Uterus (tissue), 4 donors: Measurements from ENCODE around the gene PLEKHH1. TPM values are rescaled to one million over a fixed set of nuclear protein-coding genes. Genes with fewer than 3 reads are reported as not detected.
"Not testable (repeated sequence)": the region's sequence is repeated elsewhere in the genome, so short reads cannot be mapped to it uniquely, and the experiment has no call there.

ENCODE experiments used
- DNase-seq, 2 donors: peaks; one replicate each; pipeline ENCODE4 v3.0.0-alpha.2; 2019 to 2020
- H3K27ac ChIP-seq, 2 donors: fragments of 200-600 bp; sonication (generic); 1 replicate in 1 of 2; 2 replicates in 1 of 2; pipeline ENCODE4 v1.5.1; 2016 to 2018
- H3K27me3 ChIP-seq, 2 donors: fragments of 200-600 bp; sonication (generic); one replicate each; pipeline ENCODE4 v1.5.1; 2018 to 2019; ENCODE audit warnings: control low read depth in 1 of 2
- H3K36me3 ChIP-seq, 2 donors: fragments of 200-600 bp; sonication (generic); one replicate each; pipeline ENCODE4 v1.5.1; 2019; ENCODE audit warnings: control low read depth in 1 of 2
- H3K4me1 ChIP-seq, 2 donors: fragments of 200-600 bp; sonication (generic); one replicate each; pipeline ENCODE4 v1.5.1; 2018 to 2019; ENCODE audit warnings: control low read depth in 1 of 2
- H3K4me3 ChIP-seq, 2 donors: fragments of 200-600 bp; sonication (generic); 1 replicate in 1 of 2; 2 replicates in 1 of 2; pipeline ENCODE4 v1.5.1; 2018 to 2019; ENCODE audit warnings: mild to moderate bottlenecking in 1 of 2
- H3K9me3 ChIP-seq, 2 donors: fragments of 200-600 bp; sonication (generic); one replicate each; pipeline ENCODE4 v1.5.1; 2019; ENCODE audit warnings: control low read depth in 1 of 2
- CTCF ChIP-seq, 4 experiments: fragments of 200-600 bp in 2 of 4; fragments of 450-650 bp in 2 of 4; sonication (generic) in 2 of 4; IDR thresholded peaks; one replicate each; pipeline ENCODE4 v1.5.1; 2016 to 2019; ENCODE audit warnings: antibody characterized with exemption in 4 of 4, mild to moderate bottlenecking in 2 of 4, moderate library complexity in 1 of 4
- POLR2A ChIP-seq, 2 donors: fragments of 450-650 bp; IDR thresholded peaks; one replicate each; pipeline ENCODE4 v1.6.1; 2016; ENCODE audit warnings: antibody characterized with exemption in 2 of 2, mild to moderate bottlenecking in 1 of 2, moderate library complexity in 1 of 2
- intact Hi-C: fragments of 100-400 bp; cut with DNase I; formaldehyde crosslinking; loops from one replicate; pipeline ENCODE4 v1.15.1; 2023; ENCODE audit warnings: low total_unique reads
- total RNA-seq, 4 donors: library from RNA; depleted of rRNA in 3 of 4; stranded (reverse); fragments of >200 nt in 3 of 4; gene quantifications; one replicate each; pipeline versions ENCODE4 v1.1.0 to v1.2.4, GENCODE V29; 2014 to 2023
- donor health status: DM: yes; HTN: yes; CAD: no.

The PLEKHH1 gene
- total RNA-seq, 4 donors from 2014 or later: 0.29 to 8.0 (median 4.9) TPM

- Histone ChIP-seq H3K27ac (peak within 1 kb of the TSS; percentile 90 to 95), H3K4me3 (peak within 1 kb of the TSS; percentile 72 to 89), H3K9me3 (no peaks in the 10 kb centered on the region), H3K27me3 (no peaks in the 10 kb centered on the region), H3K36me3 (no peaks in the 10 kb centered on the region), H3K4me1 (no peaks in the 10 kb centered on the region)
- peak; percentile 41 to 78 (median 60) for TF ChIP-seq CTCF (IDR thresholded peaks at IDR 0.05)
- TF ChIP-seq POLR2A (IDR thresholded peaks at IDR 0.05): peak; percentile 86 to 90
- intact Hi-C loops: no loop called here
- DNase-seq: peak; percentile 87 to 92
Measured at GRCh38 chr14:67599698-67600561, 66.8 kb downstream of the PLEKHH1 start, which contains the start of gene PIGH. PIGH (minus strand) TSS chr14:67600268; CDS start chr14:67600203, 65 bp downstream.

- intact Hi-C loops: not testable (repeated sequence)
Measured at GRCh38 chr14:67600562-67600974, 67.5 kb downstream of the PLEKHH1 start.

GRCh38 chr14:67602076-67602475, 69.0 kb downstream of the PLEKHH1 start:
- no peak for TF ChIP-seq POLR2A (IDR thresholded peaks at IDR 0.05)
- TF ChIP-seq CTCF (IDR thresholded peaks at IDR 0.05): no peak
- Histone ChIP-seq H3K36me3 (no peaks in the 10 kb centered on the region), H3K27ac (no peak overlapping the region), H3K4me3 (no peak overlapping the region), H3K4me1 (no peaks in the 10 kb centered on the region), H3K9me3 (no peaks in the 10 kb centered on the region), H3K27me3 (no peaks in the 10 kb centered on the region)
- DNase-seq: no peak
- intact Hi-C loops: no loop called here

More at GRCh38 chr14:67600562-67600974, 67.5 kb downstream of the PLEKHH1 start:
- not testable (repeated sequence) for H3K4me1 ChIP-seq, H3K27me3 ChIP-seq, DNase-seq, H3K9me3 ChIP-seq, H3K36me3 ChIP-seq
- peak overlapping the region; percentile 90 to 95 for H3K27ac ChIP-seq
- H3K4me3 ChIP-seq: peak overlapping the region; percentile 72 to 89

GRCh38 chr14:67602995-67603545, 70.0 kb downstream of the PLEKHH1 start:
- H3K27ac ChIP-seq: no peak overlapping the region
- intact Hi-C loops: no loop called here
- H3K4me1 ChIP-seq: no peaks in the 10 kb centered on the region
- no peak for TF ChIP-seq CTCF (IDR thresholded peaks at IDR 0.05)
- TF ChIP-seq POLR2A (IDR thresholded peaks at IDR 0.05): no peak
- H3K9me3 ChIP-seq: no peaks in the 10 kb centered on the region
- no peak overlapping the region for H3K4me3 ChIP-seq
- H3K27me3 ChIP-seq: no peaks in the 10 kb centered on the region
- H3K36me3 ChIP-seq: no peaks in the 10 kb centered on the region
- DNase-seq: no peak

GRCh38 chr14:67607646-67608045, 74.6 kb downstream of the PLEKHH1 start:
- H3K4me1 ChIP-seq: no peaks in the 10 kb centered on the region
- no peak overlapping the region for H3K4me3 ChIP-seq
- no peak overlapping the region for H3K27ac ChIP-seq
- H3K9me3 ChIP-seq: no peaks in the 10 kb centered on the region
- intact Hi-C loops: no loop called here
- no peaks in the 10 kb centered on the region for H3K27me3 ChIP-seq
- TF ChIP-seq CTCF (IDR thresholded peaks at IDR 0.05) (no peak), POLR2A (IDR thresholded peaks at IDR 0.05) (no peak)
- H3K36me3 ChIP-seq: no peaks in the 10 kb centered on the region
- no peak for DNase-seq
